Heart right ventricle (tissue), 16 donors: ENCODE data around the gene MDFIC2. TPM values are rescaled to one million over a fixed set of nuclear protein-coding genes. Genes with fewer than 3 reads are reported as not detected.
A peak's percentile ranks its signal among the peaks of the same experiment; 100 is the strongest.

Source experiments
- ATAC-seq, 8 donors: fragments of 200-7000 bp; cut with Tn5 transposase; one replicate each; pipeline ENCODE4 v1.9.1; 2020; ENCODE audit warnings: mild to moderate bottlenecking in 8 of 8, moderate library complexity in 8 of 8, moderate number of reproducible peaks in 1 of 8
- DNase-seq, 2 donors: peaks; one replicate each; pipeline ENCODE4 v3.0.0-alpha.2; 2020
- H3K27ac ChIP-seq, 10 donors: fragments of 200-600 bp; sonication (generic) in 2 of 10; one replicate each; pipeline versions ENCODE4 v1.5.0 to v1.8.0; 2020 to 2022; ENCODE audit warnings: mild to moderate bottlenecking in 3 of 10
- H3K27me3 ChIP-seq, 7 donors: fragments of 200-600 bp; one replicate each; pipeline ENCODE4 v1.8.0; 2021 to 2022; ENCODE audit warnings: mild to moderate bottlenecking in 2 of 7
- H3K36me3 ChIP-seq, 9 donors: fragments of 200-600 bp; sonication (generic) in 1 of 9; one replicate each; pipeline versions ENCODE4 v1.5.0 to v1.8.0; 2020 to 2022; ENCODE audit warnings: mild to moderate bottlenecking in 2 of 9
- H3K4me1 ChIP-seq, 9 donors: fragments of 200-600 bp; sonication (generic) in 1 of 9; one replicate each; pipeline versions ENCODE4 v1.5.0 to v1.8.0; 2020 to 2022; ENCODE audit warnings: mild to moderate bottlenecking in 4 of 9
- H3K4me3 ChIP-seq, 10 donors: fragments of 200-600 bp; sonication (generic) in 2 of 10; one replicate each; pipeline versions ENCODE4 v1.5.0 to v1.8.0; 2020 to 2022; ENCODE audit warnings: mild to moderate bottlenecking in 7 of 10, moderate library complexity in 2 of 10
- H3K9me3 ChIP-seq, 11 donors: fragments of 200-600 bp in 10 of 11; sonication (generic) in 2 of 11; one replicate each; pipeline versions ENCODE4 v1.5.0 to v1.8.0; 2013 to 2022; ENCODE audit warnings: mild to moderate bottlenecking in 2 of 11, control low read depth in 1 of 11, moderate library complexity in 1 of 11
- WGBS, 2 donors: extraction: QIAGEN DNeasy Blood & Tissue Kit; methylation state at CpG; one replicate each; pipeline ENCODE4 v1.1.7; 2013; ENCODE audit warnings: inconsistent platforms in 1 of 2; 5-methylcytosine and 5-hydroxymethylcytosine counted together
- intact Hi-C, 10 donors: fragments of 100-400 bp; cut with DNase I; formaldehyde crosslinking; loops; one replicate each; pipeline versions ENCODE4 v1.11.1 to v1.14.2; 2022
- polyA plus RNA-seq, 2 donors: library from polyadenylated mRNA; stranded (reverse); fragments of 200-250 nt; gene quantifications; one replicate each; pipeline ENCODE4 v1.2.3, GENCODE V29; 2013
- total RNA-seq, 10 donors: library from RNA; stranded (reverse); fragmentation: NEBNext Ultra II Directional in 3 of 10; extraction: Animal tissue kit (Norgen Biotek cat#: 25700) in 3 of 10; gene quantifications; one replicate each; pipeline versions ENCODE4 v1.2.1 to v1.2.4, GENCODE V29; 2021 to 2023
- TF ChIP-seq, protein P1 (sequence below), 9 donors: fragments of 200-600 bp; sonication (generic) in 2 of 9; IDR thresholded peaks; one replicate each; pipeline versions ENCODE4 v1.5.0 to v1.8.0; 2021 to 2022; ENCODE audit warnings: antibody characterized with exemption in 9 of 9, mild to moderate bottlenecking in 5 of 9, moderate library complexity in 1 of 9
- donor health status: Arrhythmogenic right ventricular cardiomyopathy.
- donor health status: ischemic (EF 13 %, LVEDD 7.1; RV severe dilation, severe dysfunction).
- donor health status: healthy with polysubstance abuse.
- donor health status: DM: no; HTN: yes; CAD: no.
- donor health status: DM: no; HTN: no; CAD: no.
- donor health status: ischemic (EF 25% LVEDD 6.9; RV normal size, moderate dysfunction).
- donor health status: ischemic (EF 25% LVEDD 5.7; RV mildly dilated, moderate dysfunction).
- donor health status: healthy.
- donor health status: DM: yes; HTN: yes; CAD: no.
- donor health status: Ischemic cardiomyopathy.
- donor health status: ischemic (EF 35%, LVEDD 5.7; RV mildly dilated, moderate dysfunction).
- donor health status: nonischemic (EF 11% LVEDD 7.7; RV severe dilation, severe dysfunction).
- donor health status: DM: yes; HTN: yes; CAD: no.
- donor health status: PGD.
- donor health status: ischemic (EF 29% LVEDD 5.4; RV normal size, mild dysfunction).
- donor health status: nonischemic (EF 23%, LVEDD 6.1; RV moderate dilation, normal function).

The MDFIC2 gene
- total and polyA plus RNA-seq, 12 donors, result 0.06 TPM; not detected in 11

DNA sequence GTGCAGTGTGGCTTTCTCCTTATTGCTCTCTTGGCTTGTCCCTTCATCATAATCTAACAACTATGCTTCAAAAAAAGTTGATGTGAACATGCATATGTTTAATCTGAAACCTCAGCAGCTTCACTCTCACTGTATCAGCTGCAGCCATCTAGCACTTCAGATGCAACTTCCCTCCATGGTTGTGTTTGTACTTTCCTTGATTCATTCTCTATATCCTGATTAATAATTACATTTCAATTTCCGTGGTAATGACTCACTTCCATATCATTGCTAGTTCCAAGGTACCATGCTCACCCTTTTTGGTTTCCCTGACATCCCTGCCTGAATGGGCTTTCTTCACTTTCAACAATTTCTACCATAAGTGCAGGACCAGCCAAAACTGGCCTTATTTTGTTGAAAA, 51.2 kb downstream of the MDFIC2 start:
- TF ChIP-seq, protein P1, sequence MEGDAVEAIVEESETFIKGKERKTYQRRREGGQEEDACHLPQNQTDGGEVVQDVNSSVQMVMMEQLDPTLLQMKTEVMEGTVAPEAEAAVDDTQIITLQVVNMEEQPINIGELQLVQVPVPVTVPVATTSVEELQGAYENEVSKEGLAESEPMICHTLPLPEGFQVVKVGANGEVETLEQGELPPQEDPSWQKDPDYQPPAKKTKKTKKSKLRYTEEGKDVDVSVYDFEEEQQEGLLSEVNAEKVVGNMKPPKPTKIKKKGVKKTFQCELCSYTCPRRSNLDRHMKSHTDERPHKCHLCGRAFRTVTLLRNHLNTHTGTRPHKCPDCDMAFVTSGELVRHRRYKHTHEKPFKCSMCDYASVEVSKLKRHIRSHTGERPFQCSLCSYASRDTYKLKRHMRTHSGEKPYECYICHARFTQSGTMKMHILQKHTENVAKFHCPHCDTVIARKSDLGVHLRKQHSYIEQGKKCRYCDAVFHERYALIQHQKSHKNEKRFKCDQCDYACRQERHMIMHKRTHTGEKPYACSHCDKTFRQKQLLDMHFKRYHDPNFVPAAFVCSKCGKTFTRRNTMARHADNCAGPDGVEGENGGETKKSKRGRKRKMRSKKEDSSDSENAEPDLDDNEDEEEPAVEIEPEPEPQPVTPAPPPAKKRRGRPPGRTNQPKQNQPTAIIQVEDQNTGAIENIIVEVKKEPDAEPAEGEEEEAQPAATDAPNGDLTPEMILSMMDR (IDR thresholded peaks at IDR 0.05), result no peak
- Histone ChIP-seq H3K4me1 (no peaks in the 10 kb centered on the region), H3K4me3 (no peak overlapping the region), H3K27me3 (no peaks in the 10 kb centered on the region), H3K9me3 (no peaks in the 10 kb centered on the region), H3K27ac (no peak overlapping the region), H3K36me3 (no peaks in the 10 kb centered on the region)
- WGBS, 2 donors, result 83 to 87% methylated on average over 1 of the region's 1 CpG
- intact Hi-C loops, result no loop called here
- no peak for DNase-seq
- ATAC-seq, result no peak

DNA sequence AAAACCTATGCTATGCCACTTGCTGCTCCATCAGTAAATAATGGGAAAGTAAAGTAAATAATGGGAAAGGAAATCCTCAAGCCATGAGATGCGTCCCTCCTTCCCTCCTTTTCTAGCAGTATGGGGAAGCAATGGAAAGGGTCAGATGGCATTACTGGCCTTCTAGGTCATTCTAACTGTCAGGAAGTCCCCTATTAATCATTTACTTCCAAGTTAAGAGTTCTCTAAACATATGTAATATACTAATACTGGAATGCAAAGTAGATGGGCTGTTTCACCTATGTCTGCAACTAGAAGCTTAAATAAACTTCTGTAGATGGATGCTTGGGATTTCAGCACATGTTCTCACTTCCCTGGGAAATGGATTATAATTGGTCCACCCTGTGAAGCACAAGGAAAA, 55.9 kb downstream of the MDFIC2 start:
- no peak overlapping the region for H3K4me3 ChIP-seq
- H3K36me3 ChIP-seq, result no peaks in the 10 kb centered on the region
- no peak overlapping the region for H3K27ac ChIP-seq
- no peak for DNase-seq
- ATAC-seq, result no peak
- intact Hi-C loops, result no loop called here
- no peaks in the 10 kb centered on the region for H3K9me3 ChIP-seq
- WGBS, 2 donors, result 77 to 78% methylated on average over 1 of the region's 1 CpG
- TF ChIP-seq, protein P1 (IDR thresholded peaks at IDR 0.05), result no peak
- H3K27me3 ChIP-seq, result no peaks in the 10 kb centered on the region
- no peaks in the 10 kb centered on the region for H3K4me1 ChIP-seq

GRCh38 chr3:70250492-70250891, 61.9 kb downstream of the MDFIC2 start:
- H3K9me3 ChIP-seq, result peaks cover 0 to 4% (median 0%) of the 10 kb centered on the region in 11 donors
- no peaks in the 10 kb centered on the region for H3K4me1 ChIP-seq
- TF ChIP-seq, protein P1 (IDR thresholded peaks at IDR 0.05), result no peak
- no peaks in the 10 kb centered on the region for H3K36me3 ChIP-seq
- no peak overlapping the region for H3K27ac ChIP-seq
- no peak for DNase-seq
- peak in 1 of 8 donors; percentile 46 for ATAC-seq
- no peaks in the 10 kb centered on the region for H3K27me3 ChIP-seq
- H3K4me3 ChIP-seq, result no peak overlapping the region
- 57 to 67% methylated on average over 3 of the region's 3 CpGs for WGBS, 2 donors
- intact Hi-C loops, result no loop called here

- no peaks in the 10 kb centered on the region for H3K4me1 ChIP-seq
- peaks cover 0 to 4% (median 0%) of the 10 kb centered on the region in 11 donors for H3K9me3 ChIP-seq
- intact Hi-C loops, result no loop called here
- ATAC-seq (peak in 2 of 8 donors; percentile 61 to 62), DNase-seq (no peak)
- H3K27ac ChIP-seq, result no peak overlapping the region
- H3K36me3 ChIP-seq, result no peaks in the 10 kb centered on the region
- TF ChIP-seq, protein P1 (IDR thresholded peaks at IDR 0.05), result no peak
- no peaks in the 10 kb centered on the region for H3K27me3 ChIP-seq
- H3K4me3 ChIP-seq, result no peak overlapping the region
- WGBS, 2 donors, result 62 to 72% methylated on average over 7 of the region's 7 CpGs
Observed at GRCh38 chr3:70249509-70250160, 62.8 kb downstream of the MDFIC2 start.
